ENCODE data around the gene FAM228A.

GRCh38 chr2:24153478-24153877, 21.4 kb upstream of the FAM228A start:
- TF ChIP-seq EP300 (IDR thresholded peaks at IDR 0.05) (no peak), CTCF (IDR thresholded peaks at IDR 0.05) (no peak)
